Ishikawa (cell line): Measurements from ENCODE around the gene SAMD1.
A peak's percentile ranks its signal among the peaks of the same experiment; 100 is the strongest.

ENCODE experiments used
- CEBPB ChIP-seq: IDR thresholded peaks from 2 replicates; pipeline ENCODE4 v1.6.1; 2012
- CREB1 ChIP-seq: IDR thresholded peaks from 2 replicates; pipeline ENCODE4 v1.6.1; 2012; ENCODE audit warnings: low read depth
- EGR1 ChIP-seq: IDR thresholded peaks from 2 replicates; pipeline ENCODE4 v1.6.1; 2012
- EP300 ChIP-seq: IDR thresholded peaks from 2 replicates; pipeline ENCODE4 v1.6.1; 2012; ENCODE audit warnings: borderline replicate concordance
- FOXM1 ChIP-seq: IDR thresholded peaks from 2 replicates; pipeline ENCODE4 v1.6.1; 2012; ENCODE audit warnings: low read depth, borderline replicate concordance
- MAX ChIP-seq: IDR thresholded peaks from 2 replicates; pipeline ENCODE4 v1.6.1; 2012
- NFIC ChIP-seq: IDR thresholded peaks from 2 replicates; pipeline ENCODE4 v1.6.1; 2012
- RAD21 ChIP-seq: IDR thresholded peaks from 2 replicates; pipeline ENCODE4 v1.6.1; 2012; ENCODE audit warnings: low read depth
- REST ChIP-seq: IDR thresholded peaks from 2 replicates; pipeline ENCODE4 v1.6.1; 2012; ENCODE audit warnings: low read depth, mild to moderate bottlenecking
- TAF1 ChIP-seq: IDR thresholded peaks from 2 replicates; pipeline ENCODE4 v1.6.1; 2012; ENCODE audit warnings: low read depth, mild to moderate bottlenecking
- TCF12 ChIP-seq: IDR thresholded peaks from 2 replicates; pipeline ENCODE4 v1.6.1; 2012; ENCODE audit warnings: low read depth
- TEAD4 ChIP-seq: IDR thresholded peaks from 2 replicates; pipeline ENCODE4 v1.6.1; 2012
- USF1 ChIP-seq: IDR thresholded peaks from 2 replicates; pipeline ENCODE4 v1.6.1; 2012
- YY1 ChIP-seq: IDR thresholded peaks from 2 replicates; pipeline ENCODE4 v1.6.1; 2012; ENCODE audit warnings: low read depth
- ZBTB7A ChIP-seq: IDR thresholded peaks from 2 replicates; pipeline ENCODE4 v1.6.1; 2012; ENCODE audit warnings: low read depth

SAMD1 gene

GRCh38 chr19:14070268-14071050, 20.1 kb downstream of the SAMD1 start:
- no peak for TF ChIP-seq TEAD4
- TF ChIP-seq RAD21: no peak

GRCh38 chr19:14066134-14066533, 24.4 kb downstream of the SAMD1 start:
- no peak for TF ChIP-seq TAF1
- no peak for TF ChIP-seq TEAD4
- TF ChIP-seq EP300: no peak
- no peak for TF ChIP-seq YY1
- TF ChIP-seq CEBPB: no peak
- no peak for TF ChIP-seq USF1
- no peak for TF ChIP-seq ZBTB7A
- no peak for TF ChIP-seq EGR1
- TF ChIP-seq FOXM1: no peak
- TF ChIP-seq REST: no peak
- TF ChIP-seq NFIC: no peak
- no peak for TF ChIP-seq TCF12
- no peak for TF ChIP-seq RAD21
- no peak for TF ChIP-seq CREB1
- no peak for TF ChIP-seq MAX

GRCh38 chr19:14063105-14063504, 27.4 kb downstream of the SAMD1 start:
- TF ChIP-seq EGR1: no peak
- no peak for TF ChIP-seq TEAD4
- TF ChIP-seq CEBPB: 0 out of 2 replicates have a peak, but pooled peaks have one; percentile 11
- no peak for TF ChIP-seq EP300
- TF ChIP-seq MAX: no peak
- TF ChIP-seq NFIC: no peak

GRCh38 chr19:14062558-14062855, 28.0 kb downstream of the SAMD1 start:
- TF ChIP-seq CREB1 (no peak), USF1 (no peak), TEAD4 (no peak), NFIC (no peak), TAF1 (no peak), MAX (no peak), EGR1 (no peak), TCF12 (no peak)

- TF ChIP-seq TEAD4 (no peak), ZBTB7A (peak; percentile 94), EP300 (no peak), USF1 (no peak), MAX (no peak), NFIC (peak; percentile 59), CEBPB (no peak), REST (no peak), YY1 (peak; percentile 36; the same call in 1 of the 2 replicates), EGR1 (no peak), FOXM1 (no peak), RAD21 (no peak)
These were observed 28.6 kb downstream of the SAMD1 start, which contains the start of gene PALM3 for GRCh38 chr19:14061751-14062557. PALM3 (minus strand) TSS chr19:14062076; CDS start chr19:14061980, 96 bp downstream.
